HG03135 (cell line): Measurements from ENCODE around the gene PBX2.

Experiments
- ATAC-seq: cut with Tn5 transposase; IDR thresholded peaks from one replicate; pipeline ENCODE4 v1.9.1; 2021; ENCODE audit warnings: mild to moderate bottlenecking, moderate library complexity; ENCODE audit not compliant: unreplicated experiment

The PBX2 gene

GRCh38 chr6:32175322-32175710, 14.7 kb downstream of the PBX2 start:
- no peak for ATAC-seq

- ATAC-seq: no peak
Measured at GRCh38 chr6:32174416-32174815, 15.6 kb downstream of the PBX2 start.

GRCh38 chr6:32173051-32173727, 16.8 kb downstream of the PBX2 start:
- ATAC-seq: no peak

- ATAC-seq: no peak
Measured at GRCh38 chr6:32171234-32171633, 18.8 kb downstream of the PBX2 start.

- ATAC-seq: no peak
Measured at GRCh38 chr6:32170294-32170693, 19.7 kb downstream of the PBX2 start.

- no peak for ATAC-seq
Measured at GRCh38 chr6:32168807-32169591, 21.0 kb downstream of the PBX2 start.

- no peak for ATAC-seq
Measured at GRCh38 chr6:32168350-32168749, 21.7 kb downstream of the PBX2 start.

GRCh38 chr6:32167761-32168262, 22.2 kb downstream of the PBX2 start:
- no peak for ATAC-seq

- no peak for ATAC-seq
Measured at GRCh38 chr6:32167154-32167760, 22.7 kb downstream of the PBX2 start.

GRCh38 chr6:32166411-32167061, 23.5 kb downstream of the PBX2 start:
- ATAC-seq: no peak

GRCh38 chr6:32164295-32164694, 25.7 kb downstream of the PBX2 start, which contains the start of gene EGFL8:
Gene EGFL8, plus strand, starts transcription at chr6:32164595. Its CDS starts 1,571 bp downstream, at chr6:32166166.
- ATAC-seq: no peak

GRCh38 chr6:32163559-32164258, 26.3 kb downstream of the PBX2 start:
- ATAC-seq: no peak

- no peak for ATAC-seq
Measured at GRCh38 chr6:32158052-32158451, 31.9 kb downstream of the PBX2 start.

- ATAC-seq: no peak
Measured at GRCh38 chr6:32156891-32157290, 33.1 kb downstream of the PBX2 start.

- ATAC-seq: peak; percentile 52
Measured at GRCh38 chr6:32154514-32155161, 35.4 kb downstream of the PBX2 start.

GRCh38 chr6:32153564-32154513, 36.2 kb downstream of the PBX2 start, which contains the start of gene PPT2:
Gene PPT2, plus strand, starts transcription at chr6:32154141. Its CDS starts 454 bp downstream, at chr6:32154595.
- ATAC-seq: no peak

GRCh38 chr6:32152769-32153563, 37.0 kb downstream of the PBX2 start:
- ATAC-seq: no peak
